IMR-90 (cell line): ENCODE results near the gene CUL4B.

Source experiments
- CEBPB ChIP-seq: IDR thresholded peaks from 2 replicates; pipeline ENCODE4 v1.6.1; 2012; ENCODE audit warnings: low read depth, low read length, improper control_type of control experiment
- MAFK ChIP-seq: IDR thresholded peaks from 2 replicates; pipeline ENCODE4 v1.6.1; 2012; ENCODE audit warnings: low read depth, low read length, improper control_type of control experiment
- POLR2A ChIP-seq: IDR thresholded peaks from 2 replicates; pipeline ENCODE4 v1.6.1; 2012; ENCODE audit warnings: mild to moderate bottlenecking, low read depth, low read length
- RFX5 ChIP-seq: IDR thresholded peaks from 2 replicates; pipeline ENCODE4 v1.8.0; 2012; ENCODE audit warnings: low read depth, mild to moderate bottlenecking, low read length, moderate library complexity
- TF ChIP-seq, protein P1 (sequence below): conservative IDR thresholded peaks from 2 replicates; pipeline ENCODE4 v1.5.1; 2012; ENCODE audit warnings: mild to moderate bottlenecking, low read depth, low read length, improper control_type of control experiment
- TF ChIP-seq, protein P2 (sequence below): fragments of 150-350 bp; IDR thresholded peaks from 2 replicates; pipeline ENCODE4 v1.6.1; 2016; ENCODE audit warnings: low read depth, mild to moderate bottlenecking, low read length, moderate library complexity, borderline replicate concordance

DNA sequence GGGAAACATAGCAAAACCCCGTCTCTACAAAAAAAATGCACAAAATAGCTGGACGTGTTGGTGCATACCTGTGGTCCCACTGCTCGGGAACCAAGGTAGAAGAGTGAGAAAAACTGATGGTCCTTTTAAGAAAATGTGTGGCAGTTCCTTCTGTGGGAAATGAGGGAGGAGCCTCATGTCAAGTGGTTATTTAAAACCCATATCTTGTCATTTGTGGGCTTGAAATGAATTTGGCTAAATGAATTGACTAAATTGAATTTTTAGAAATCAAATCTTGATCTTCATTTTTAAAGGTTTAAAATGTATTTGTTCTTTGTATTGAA lies 75.5 kb downstream of the CUL4B start:
- TF ChIP-seq, protein P1, sequence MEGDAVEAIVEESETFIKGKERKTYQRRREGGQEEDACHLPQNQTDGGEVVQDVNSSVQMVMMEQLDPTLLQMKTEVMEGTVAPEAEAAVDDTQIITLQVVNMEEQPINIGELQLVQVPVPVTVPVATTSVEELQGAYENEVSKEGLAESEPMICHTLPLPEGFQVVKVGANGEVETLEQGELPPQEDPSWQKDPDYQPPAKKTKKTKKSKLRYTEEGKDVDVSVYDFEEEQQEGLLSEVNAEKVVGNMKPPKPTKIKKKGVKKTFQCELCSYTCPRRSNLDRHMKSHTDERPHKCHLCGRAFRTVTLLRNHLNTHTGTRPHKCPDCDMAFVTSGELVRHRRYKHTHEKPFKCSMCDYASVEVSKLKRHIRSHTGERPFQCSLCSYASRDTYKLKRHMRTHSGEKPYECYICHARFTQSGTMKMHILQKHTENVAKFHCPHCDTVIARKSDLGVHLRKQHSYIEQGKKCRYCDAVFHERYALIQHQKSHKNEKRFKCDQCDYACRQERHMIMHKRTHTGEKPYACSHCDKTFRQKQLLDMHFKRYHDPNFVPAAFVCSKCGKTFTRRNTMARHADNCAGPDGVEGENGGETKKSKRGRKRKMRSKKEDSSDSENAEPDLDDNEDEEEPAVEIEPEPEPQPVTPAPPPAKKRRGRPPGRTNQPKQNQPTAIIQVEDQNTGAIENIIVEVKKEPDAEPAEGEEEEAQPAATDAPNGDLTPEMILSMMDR, result no peak
- TF ChIP-seq, protein P2, sequence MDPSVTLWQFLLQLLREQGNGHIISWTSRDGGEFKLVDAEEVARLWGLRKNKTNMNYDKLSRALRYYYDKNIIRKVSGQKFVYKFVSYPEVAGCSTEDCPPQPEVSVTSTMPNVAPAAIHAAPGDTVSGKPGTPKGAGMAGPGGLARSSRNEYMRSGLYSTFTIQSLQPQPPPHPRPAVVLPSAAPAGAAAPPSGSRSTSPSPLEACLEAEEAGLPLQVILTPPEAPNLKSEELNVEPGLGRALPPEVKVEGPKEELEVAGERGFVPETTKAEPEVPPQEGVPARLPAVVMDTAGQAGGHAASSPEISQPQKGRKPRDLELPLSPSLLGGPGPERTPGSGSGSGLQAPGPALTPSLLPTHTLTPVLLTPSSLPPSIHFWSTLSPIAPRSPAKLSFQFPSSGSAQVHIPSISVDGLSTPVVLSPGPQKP, result no peak
- no peak for TF ChIP-seq RFX5
- TF ChIP-seq POLR2A, result no peak
- TF ChIP-seq MAFK, result no peak
- TF ChIP-seq CEBPB, result no peak
